C4-2B (cell line): ENCODE results near the gene SCUBE1.

Experiments
- H3K27ac ChIP-seq: fragments of 450-650 bp; 2 replicates; pipeline ENCODE4 v1.5.1; 2017
- CTCF ChIP-seq: fragments of 450-650 bp; conservative IDR thresholded peaks from 2 replicates; pipeline ENCODE4 v1.5.1; 2017; ENCODE audit warnings: mild to moderate bottlenecking
- ZFX ChIP-seq: fragments of 450-650 bp; IDR thresholded peaks from 2 replicates; pipeline ENCODE4 v1.6.1; 2017

Gene SCUBE1

GRCh38 chr22:43314611-43315010 is 28.6 kb downstream of the SCUBE1 start:
- TF ChIP-seq ZFX (no peak), CTCF (no peak)
- H3K27ac ChIP-seq: no peak overlapping the region

GRCh38 chr22:43313890-43314474 is 29.2 kb downstream of the SCUBE1 start:
- no peak overlapping the region for H3K27ac ChIP-seq
- TF ChIP-seq ZFX (no peak), CTCF (no peak)

- TF ChIP-seq ZFX (no peak), CTCF (no peak)
- no peak overlapping the region for H3K27ac ChIP-seq
Measured at GRCh38 chr22:43313244-43313889, 29.8 kb downstream of the SCUBE1 start.

GRCh38 chr22:43312608-43313007 is 30.6 kb downstream of the SCUBE1 start:
- TF ChIP-seq CTCF (no peak), ZFX (no peak)
- H3K27ac ChIP-seq: no peak overlapping the region

GRCh38 chr22:43310798-43311197 is 32.4 kb downstream of the SCUBE1 start:
- no peak overlapping the region for H3K27ac ChIP-seq
- TF ChIP-seq CTCF: no peak
- TF ChIP-seq ZFX: no peak

- no peak overlapping the region for H3K27ac ChIP-seq
- TF ChIP-seq ZFX: no peak
- TF ChIP-seq CTCF: no peak
Measured at GRCh38 chr22:43310311-43310710, 32.9 kb downstream of the SCUBE1 start.

GRCh38 chr22:43308836-43309235 is 34.3 kb downstream of the SCUBE1 start:
- no peak overlapping the region for H3K27ac ChIP-seq
- TF ChIP-seq CTCF: no peak
- no peak for TF ChIP-seq ZFX
